H9 (cell line): Measurements from ENCODE around the gene RSPRY1. TPM values are rescaled to one million over a fixed set of nuclear protein-coding genes. Genes with fewer than 3 reads are reported as not detected.

Source experiments
- DNase-seq: peaks from one replicate; pipeline ENCODE4 v3.0.0-alpha.2; 2017
- H2AFZ ChIP-seq: one replicate; pipeline ENCODE4 v1.6.1; 2013; ENCODE audit warnings: mild to moderate bottlenecking, low read length, control low read depth, moderate library complexity
- H2AK5ac ChIP-seq: 2 replicates; pipeline ENCODE4 v1.6.1; 2013; ENCODE audit warnings: low read length, control low read depth, mixed read lengths; ENCODE audit not compliant: insufficient read length
- H2BK120ac ChIP-seq: one replicate; pipeline ENCODE4 v1.6.1; 2013; ENCODE audit warnings: low read depth, mild to moderate bottlenecking, low read length, control low read depth, inconsistent platforms; ENCODE audit not compliant: poor library complexity, severe bottlenecking
- H2BK12ac ChIP-seq: 2 replicates; pipeline ENCODE4 v1.6.1; 2013; ENCODE audit warnings: low read length, control low read depth, mixed read lengths, low read depth; ENCODE audit not compliant: insufficient read length
- H2BK15ac ChIP-seq: 2 replicates; pipeline ENCODE4 v1.6.1; 2013; ENCODE audit warnings: low read depth, low read length, control low read depth
- H2BK20ac ChIP-seq: one replicate; pipeline ENCODE4 v1.6.1; 2013; ENCODE audit warnings: low read depth, mild to moderate bottlenecking, low read length, control low read depth, inconsistent platforms; ENCODE audit not compliant: poor library complexity, severe bottlenecking
- H2BK5ac ChIP-seq: 2 replicates; pipeline ENCODE4 v1.6.1; 2013; ENCODE audit warnings: low read length, control low read depth, mixed read lengths; ENCODE audit not compliant: insufficient read length
- H3K14ac ChIP-seq: 2 replicates; pipeline ENCODE4 v1.6.1; 2013; ENCODE audit warnings: low read length, control low read depth; ENCODE audit not compliant: insufficient read depth
- H3K18ac ChIP-seq: 2 replicates; pipeline ENCODE4 v1.6.1; 2013; ENCODE audit warnings: low read depth, mild to moderate bottlenecking, mixed read lengths, low read length, control low read depth; ENCODE audit not compliant: insufficient read length
- H3K23ac ChIP-seq: 2 replicates; pipeline ENCODE4 v1.6.1; 2013; ENCODE audit warnings: low read length, control low read depth, mixed read lengths, low read depth; ENCODE audit not compliant: insufficient read length
- H3K23me2 ChIP-seq: 2 replicates; pipeline ENCODE4 v1.6.1; 2013; ENCODE audit warnings: low read depth, mild to moderate bottlenecking, mixed read lengths, low read length, control low read depth; ENCODE audit not compliant: insufficient read length, poor library complexity, severe bottlenecking
- H3K27ac ChIP-seq: 2 replicates; pipeline ENCODE4 v1.5.1; 2013; ENCODE audit warnings: low read length, control low read depth, mixed read lengths, low read depth; ENCODE audit not compliant: insufficient read length
- H3K27me3 ChIP-seq: 2 replicates; pipeline ENCODE4 v1.6.1; 2013; ENCODE audit warnings: low read length, control low read depth, inconsistent platforms; ENCODE audit not compliant: insufficient read depth
- H3K4ac ChIP-seq: 2 replicates; pipeline ENCODE4 v1.6.1; 2013; ENCODE audit warnings: low read depth, mild to moderate bottlenecking, control low read depth, inconsistent platforms, low read length, moderate library complexity
- H3K4me1 ChIP-seq: 2 replicates; pipeline ENCODE4 v1.6.1; 2013; ENCODE audit warnings: low read length, control low read depth, inconsistent platforms; ENCODE audit not compliant: insufficient read depth
- H3K4me2 ChIP-seq: 2 replicates; pipeline ENCODE4 v1.6.1; 2013; ENCODE audit warnings: low read length, control low read depth, mixed read lengths; ENCODE audit not compliant: insufficient read length, insufficient read depth
- H3K56ac ChIP-seq: 2 replicates; pipeline ENCODE4 v1.6.1; 2013; ENCODE audit warnings: low read depth, mild to moderate bottlenecking, mixed read lengths, low read length, control low read depth; ENCODE audit not compliant: insufficient read length
- H3K79me1 ChIP-seq: 2 replicates; pipeline ENCODE4 v1.6.1; 2013; ENCODE audit warnings: low read depth, mild to moderate bottlenecking, moderate library complexity, low read length, control low read depth, inconsistent platforms; ENCODE audit not compliant: insufficient read depth, poor library complexity, severe bottlenecking
- H3K79me2 ChIP-seq: 2 replicates; pipeline ENCODE4 v1.6.1; 2013; ENCODE audit warnings: low read length, control low read depth, inconsistent platforms; ENCODE audit not compliant: insufficient read depth
- H3K9ac ChIP-seq: 2 replicates; pipeline ENCODE4 v1.6.1; 2013; ENCODE audit warnings: low read length, control low read depth, mixed read lengths; ENCODE audit not compliant: insufficient read length; ENCODE audit errors: extremely low read depth
- H3K9me3 ChIP-seq: one replicate; pipeline ENCODE4 v1.6.1; 2013; ENCODE audit warnings: low read depth, low read length, inconsistent platforms; ENCODE audit not compliant: control insufficient read depth
- H3T11ph ChIP-seq: one replicate; pipeline ENCODE4 v1.6.1; 2013; ENCODE audit warnings: mild to moderate bottlenecking, low read length, control low read depth, inconsistent platforms
- H4K20me1 ChIP-seq: one replicate; pipeline ENCODE4 v1.6.1; 2013; ENCODE audit not compliant: control insufficient read depth, insufficient read length, insufficient read depth
- H4K5ac ChIP-seq: 2 replicates; pipeline ENCODE4 v1.6.1; 2013; ENCODE audit warnings: low read depth, mild to moderate bottlenecking, mixed read lengths, low read length, control low read depth; ENCODE audit not compliant: insufficient read length
- H4K8ac ChIP-seq: replicated peaks from 2 replicates; pipeline ENCODE4 v1.6.1; 2013; ENCODE audit warnings: low read length, control low read depth, mixed read lengths, low read depth; ENCODE audit not compliant: insufficient read length
- H4K91ac ChIP-seq: 2 replicates; pipeline ENCODE4 v1.6.1; 2013; ENCODE audit warnings: low read depth, mild to moderate bottlenecking, moderate library complexity, mixed read lengths, low read length, control low read depth; ENCODE audit not compliant: insufficient read length
- H3K27ac Mint-ChIP-seq, 3 experiments: 2 replicates in 2 of 3; 3 replicates in 1 of 3; pipeline ENCODE4 v1.8.0; 2020 to 2021; ENCODE audit warnings: mixed read lengths in 3 of 3, mild to moderate bottlenecking in 1 of 3, moderate library complexity in 1 of 3
- H3K27me3 Mint-ChIP-seq: 2 replicates; pipeline ENCODE4 v1.8.0; 2021; ENCODE audit warnings: low read depth, mild to moderate bottlenecking, moderate library complexity, mixed read lengths
- H3K36me3 Mint-ChIP-seq, 3 experiments: 2 replicates in 2 of 3; 3 replicates in 1 of 3; pipeline ENCODE4 v1.8.0; 2020 to 2021; ENCODE audit warnings: low read depth in 3 of 3, mixed read lengths in 3 of 3; ENCODE audit not compliant: insufficient read depth in 1 of 3
- H3K4me1 Mint-ChIP-seq, 2 experiments: 2 replicates each; pipeline ENCODE4 v1.8.0; 2020; ENCODE audit warnings: mixed read lengths in 2 of 2
- H3K4me3 Mint-ChIP-seq, 2 experiments: 2 replicates in 1 of 2; 3 replicates in 1 of 2; pipeline ENCODE4 v1.8.0; 2020 to 2021; ENCODE audit warnings: mild to moderate bottlenecking in 2 of 2, mixed read lengths in 2 of 2, moderate library complexity in 1 of 2
- H3K9me3 Mint-ChIP-seq, 2 experiments: 2 replicates in 1 of 2; 3 replicates in 1 of 2; pipeline ENCODE4 v1.8.0; 2020; ENCODE audit warnings: mild to moderate bottlenecking in 2 of 2, mixed read lengths in 2 of 2, moderate library complexity in 1 of 2
- WGBS: extraction: QIAGEN DNeasy Blood & Tissue Kit; methylation state at CpG from one replicate; pipeline ENCODE4 v1.1.7; 2013; ENCODE audit warnings: missing lambda C conversion rate, low lambda C conversion rate, mixed read lengths; ENCODE audit not compliant: insufficient read length; ENCODE audit errors: extremely low coverage; 5-methylcytosine and 5-hydroxymethylcytosine counted together
- total RNA-seq: library from RNA; stranded (reverse); gene quantifications from 2 replicates; pipeline ENCODE4 v1.2.1, GENCODE V29; 2021
- TF ChIP-seq, protein P1 (sequence below): fragments of 200-600 bp; sonication (generic); conservative IDR thresholded peaks from 3 replicates; pipeline ENCODE4 v1.8.0; 2021; ENCODE audit warnings: antibody characterized with exemption, mild to moderate bottlenecking

Gene RSPRY1
- total RNA-seq, 1 experiment from 2014 or later = 36.1 TPM

DNA sequence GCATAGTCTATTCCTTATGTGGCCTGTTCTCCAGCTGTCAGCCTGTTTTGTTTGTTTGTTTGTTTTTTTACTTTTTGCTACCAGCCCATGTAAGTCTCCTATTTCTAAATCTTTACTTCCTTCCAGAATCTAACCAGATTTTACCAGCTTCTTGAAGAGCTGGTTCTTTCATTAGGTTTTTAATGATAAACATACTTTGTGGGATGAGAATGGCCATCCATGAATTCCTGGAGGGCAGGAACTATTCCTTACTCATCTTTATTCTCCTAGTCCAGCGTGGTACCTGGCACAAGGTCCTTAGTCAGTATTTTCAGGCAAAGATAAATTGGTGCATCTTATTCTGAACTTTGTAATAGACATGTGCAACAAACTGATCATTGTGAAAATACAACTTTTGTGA is 17.3 kb downstream of the RSPRY1 start:
- H2BK15ac ChIP-seq = no peak overlapping the region
- no peaks in the 10 kb centered on the region for H3K27me3 ChIP-seq
- H3K4me2 ChIP-seq = no peak overlapping the region
- Mint-ChIP-seq H3K9me3 (peaks cover 0 to 5% of the 10 kb centered on the region in 2 experiments; a peak in 4 of 5 replicates), H3K36me3 (peaks cover 18 to 47% (median 44%) of the 10 kb centered on the region in 3 experiments), H3K27me3 (no peaks in the 10 kb centered on the region), H3K4me3 (no peak overlapping the region), H3K27ac (peak overlapping the region in 1 of 3 experiments; percentile 84; a peak in 2 of 7 replicates), H3K4me1 (no peaks in the 10 kb centered on the region)
- H2AK5ac ChIP-seq = no peak overlapping the region
- H3K79me1 ChIP-seq = no peaks in the 10 kb centered on the region
- no peak overlapping the region for H4K8ac ChIP-seq
- no peak overlapping the region for H3K23ac ChIP-seq
- H2AFZ ChIP-seq = no peak overlapping the region
- H2BK5ac ChIP-seq = no peak overlapping the region
- no peak overlapping the region for H3T11ph ChIP-seq
- no peaks in the 10 kb centered on the region for H3K9me3 ChIP-seq
- TF ChIP-seq, protein P1, sequence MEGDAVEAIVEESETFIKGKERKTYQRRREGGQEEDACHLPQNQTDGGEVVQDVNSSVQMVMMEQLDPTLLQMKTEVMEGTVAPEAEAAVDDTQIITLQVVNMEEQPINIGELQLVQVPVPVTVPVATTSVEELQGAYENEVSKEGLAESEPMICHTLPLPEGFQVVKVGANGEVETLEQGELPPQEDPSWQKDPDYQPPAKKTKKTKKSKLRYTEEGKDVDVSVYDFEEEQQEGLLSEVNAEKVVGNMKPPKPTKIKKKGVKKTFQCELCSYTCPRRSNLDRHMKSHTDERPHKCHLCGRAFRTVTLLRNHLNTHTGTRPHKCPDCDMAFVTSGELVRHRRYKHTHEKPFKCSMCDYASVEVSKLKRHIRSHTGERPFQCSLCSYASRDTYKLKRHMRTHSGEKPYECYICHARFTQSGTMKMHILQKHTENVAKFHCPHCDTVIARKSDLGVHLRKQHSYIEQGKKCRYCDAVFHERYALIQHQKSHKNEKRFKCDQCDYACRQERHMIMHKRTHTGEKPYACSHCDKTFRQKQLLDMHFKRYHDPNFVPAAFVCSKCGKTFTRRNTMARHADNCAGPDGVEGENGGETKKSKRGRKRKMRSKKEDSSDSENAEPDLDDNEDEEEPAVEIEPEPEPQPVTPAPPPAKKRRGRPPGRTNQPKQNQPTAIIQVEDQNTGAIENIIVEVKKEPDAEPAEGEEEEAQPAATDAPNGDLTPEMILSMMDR = no peak
- no peak overlapping the region for H3K14ac ChIP-seq
- H4K91ac ChIP-seq = no peak overlapping the region
- no CpG with 5 or more reads among the region's 1 CpG for WGBS
- H2BK20ac ChIP-seq = no peak overlapping the region
- no peak overlapping the region for H3K4ac ChIP-seq
- no peaks in the 10 kb centered on the region for H3K4me1 ChIP-seq
- H3K27ac ChIP-seq = no peak overlapping the region
- no peak overlapping the region for H3K9ac ChIP-seq
- no peaks in the 10 kb centered on the region for H3K23me2 ChIP-seq
- no peak overlapping the region for H2BK120ac ChIP-seq
- no peaks in the 10 kb centered on the region for H4K20me1 ChIP-seq
- H3K79me2 ChIP-seq = no peaks in the 10 kb centered on the region
- no peak overlapping the region for H4K5ac ChIP-seq
- H3K56ac ChIP-seq = no peak overlapping the region
- DNase-seq = no peak
- no peak overlapping the region for H2BK12ac ChIP-seq
- no peak overlapping the region for H3K18ac ChIP-seq
